ENCODE measurements around the gene SMTN. TPM values are rescaled to one million over a fixed set of nuclear protein-coding genes. Genes with fewer than 3 reads are reported as not detected.

SMTN gene
- total and polyA plus RNA-seq, 7 donors, result 23.8 to 1,789 (median 987) TPM

DNA sequence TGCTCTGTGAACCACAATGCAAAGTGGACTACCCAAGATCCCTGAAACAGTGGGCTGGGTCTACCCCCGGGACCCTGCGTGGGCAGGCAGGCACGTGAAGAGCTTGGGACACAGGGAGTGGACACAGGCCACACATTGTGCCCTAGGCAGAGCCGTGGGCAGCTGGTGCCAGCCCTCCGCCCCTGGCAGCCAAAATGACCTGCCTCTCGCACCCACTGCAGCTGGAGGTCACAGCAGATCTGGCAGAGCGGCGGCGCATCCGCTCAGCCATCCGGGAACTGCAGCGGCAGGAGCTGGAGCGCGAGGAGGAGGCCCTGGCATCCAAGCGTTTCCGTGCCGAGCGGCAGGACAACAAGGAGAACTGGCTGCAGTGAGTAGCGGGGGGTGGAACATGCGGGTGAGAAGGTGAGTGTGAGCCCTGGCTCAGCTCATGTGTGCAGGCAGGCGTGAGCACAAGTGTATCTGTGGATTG lies 6.7 kb downstream of the SMTN start:
- 92 to 95% methylated on average over 21 of the region's 21 CpGs for WGBS, 2 donors
- intact Hi-C loops (cut with DNase I), result no loop called here
- Histone ChIP-seq H3K4me1 (peaks cover 0 to 76% (median 66%) of the 10 kb centered on the region in 4 donors), H3K27me3 (no peaks in the 10 kb centered on the region), H3K9me3 (no peaks in the 10 kb centered on the region), H3K27ac (peak overlapping the region; percentile 96 to 100 (median 99)), H3K4me3 (peak overlapping the region in 3 of 4 donors; percentile 65 to 75 (median 75)), H3K36me3 (peaks cover 24 to 48% (median 33%) of the 10 kb centered on the region in 4 donors)
- no peak for DNase-seq
- TF ChIP-seq POLR2AphosphoS5 (IDR thresholded peaks at IDR 0.05), result peak in 3 of 4 donors; percentile 1 to 20 (median 2)
- no peak for TF ChIP-seq POLR2A (IDR thresholded peaks at IDR 0.05)
- TF ChIP-seq, protein P1, sequence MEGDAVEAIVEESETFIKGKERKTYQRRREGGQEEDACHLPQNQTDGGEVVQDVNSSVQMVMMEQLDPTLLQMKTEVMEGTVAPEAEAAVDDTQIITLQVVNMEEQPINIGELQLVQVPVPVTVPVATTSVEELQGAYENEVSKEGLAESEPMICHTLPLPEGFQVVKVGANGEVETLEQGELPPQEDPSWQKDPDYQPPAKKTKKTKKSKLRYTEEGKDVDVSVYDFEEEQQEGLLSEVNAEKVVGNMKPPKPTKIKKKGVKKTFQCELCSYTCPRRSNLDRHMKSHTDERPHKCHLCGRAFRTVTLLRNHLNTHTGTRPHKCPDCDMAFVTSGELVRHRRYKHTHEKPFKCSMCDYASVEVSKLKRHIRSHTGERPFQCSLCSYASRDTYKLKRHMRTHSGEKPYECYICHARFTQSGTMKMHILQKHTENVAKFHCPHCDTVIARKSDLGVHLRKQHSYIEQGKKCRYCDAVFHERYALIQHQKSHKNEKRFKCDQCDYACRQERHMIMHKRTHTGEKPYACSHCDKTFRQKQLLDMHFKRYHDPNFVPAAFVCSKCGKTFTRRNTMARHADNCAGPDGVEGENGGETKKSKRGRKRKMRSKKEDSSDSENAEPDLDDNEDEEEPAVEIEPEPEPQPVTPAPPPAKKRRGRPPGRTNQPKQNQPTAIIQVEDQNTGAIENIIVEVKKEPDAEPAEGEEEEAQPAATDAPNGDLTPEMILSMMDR (IDR thresholded peaks at IDR 0.05), result no peak
- TF ChIP-seq EP300 (IDR thresholded peaks at IDR 0.05), result no peak

DNA sequence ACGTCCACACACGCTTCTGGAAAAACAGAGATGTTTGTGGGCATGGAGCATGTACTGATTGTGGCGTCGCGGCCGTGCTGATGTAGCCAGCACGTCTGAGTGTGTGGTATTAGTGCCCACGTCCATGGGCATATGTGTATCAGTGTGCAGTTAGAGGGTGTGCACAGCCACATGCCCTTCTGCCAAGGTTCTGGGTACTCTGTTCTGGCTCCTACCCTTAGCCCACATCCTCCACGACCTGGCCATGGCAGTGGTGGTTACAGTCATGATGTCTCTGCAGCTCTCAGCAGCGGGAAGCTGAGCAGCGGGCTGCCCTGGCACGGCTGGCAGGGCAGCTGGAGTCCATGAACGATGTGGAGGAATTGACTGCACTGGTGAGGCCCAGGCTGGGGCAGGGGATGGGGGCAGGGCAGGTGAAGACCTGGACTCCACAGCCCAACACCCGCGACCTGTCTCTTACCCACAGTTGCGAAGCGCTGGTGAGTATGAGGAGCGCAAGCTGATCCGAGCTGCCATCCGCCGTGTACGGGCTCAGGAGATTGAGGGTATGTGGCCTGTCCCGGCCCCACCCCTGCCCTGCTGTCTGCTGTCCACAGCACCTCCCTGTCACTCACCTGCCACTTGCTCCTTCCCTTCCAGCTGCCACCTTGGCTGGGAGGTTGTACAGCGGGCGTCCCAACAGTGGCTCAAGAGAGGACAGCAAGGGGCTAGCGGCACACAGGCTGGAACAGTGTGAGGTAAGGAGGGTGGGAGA lies 7.3 kb downstream of the SMTN start:
- intact Hi-C loops (cut with DNase I), result no loop called here
- H3K4me3 ChIP-seq, result peak overlapping the region; percentile 35 to 75 (median 70)
- peaks cover 0 to 71% (median 63%) of the 10 kb centered on the region in 4 donors for H3K4me1 ChIP-seq
- H3K9me3 ChIP-seq, result no peaks in the 10 kb centered on the region
- DNase-seq, result no peak
- H3K36me3 ChIP-seq, result peaks cover 25 to 53% (median 36%) of the 10 kb centered on the region in 4 donors
- WGBS, 2 donors, result 88 to 92% methylated on average over 26 of the region's 26 CpGs
- TF ChIP-seq EP300 (IDR thresholded peaks at IDR 0.05) (no peak), POLR2AphosphoS5 (IDR thresholded peaks at IDR 0.05) (peak in 2 of 4 donors; percentile 2)
- peak overlapping the region; percentile 96 to 100 (median 99) for H3K27ac ChIP-seq
- no peaks in the 10 kb centered on the region for H3K27me3 ChIP-seq

DNA sequence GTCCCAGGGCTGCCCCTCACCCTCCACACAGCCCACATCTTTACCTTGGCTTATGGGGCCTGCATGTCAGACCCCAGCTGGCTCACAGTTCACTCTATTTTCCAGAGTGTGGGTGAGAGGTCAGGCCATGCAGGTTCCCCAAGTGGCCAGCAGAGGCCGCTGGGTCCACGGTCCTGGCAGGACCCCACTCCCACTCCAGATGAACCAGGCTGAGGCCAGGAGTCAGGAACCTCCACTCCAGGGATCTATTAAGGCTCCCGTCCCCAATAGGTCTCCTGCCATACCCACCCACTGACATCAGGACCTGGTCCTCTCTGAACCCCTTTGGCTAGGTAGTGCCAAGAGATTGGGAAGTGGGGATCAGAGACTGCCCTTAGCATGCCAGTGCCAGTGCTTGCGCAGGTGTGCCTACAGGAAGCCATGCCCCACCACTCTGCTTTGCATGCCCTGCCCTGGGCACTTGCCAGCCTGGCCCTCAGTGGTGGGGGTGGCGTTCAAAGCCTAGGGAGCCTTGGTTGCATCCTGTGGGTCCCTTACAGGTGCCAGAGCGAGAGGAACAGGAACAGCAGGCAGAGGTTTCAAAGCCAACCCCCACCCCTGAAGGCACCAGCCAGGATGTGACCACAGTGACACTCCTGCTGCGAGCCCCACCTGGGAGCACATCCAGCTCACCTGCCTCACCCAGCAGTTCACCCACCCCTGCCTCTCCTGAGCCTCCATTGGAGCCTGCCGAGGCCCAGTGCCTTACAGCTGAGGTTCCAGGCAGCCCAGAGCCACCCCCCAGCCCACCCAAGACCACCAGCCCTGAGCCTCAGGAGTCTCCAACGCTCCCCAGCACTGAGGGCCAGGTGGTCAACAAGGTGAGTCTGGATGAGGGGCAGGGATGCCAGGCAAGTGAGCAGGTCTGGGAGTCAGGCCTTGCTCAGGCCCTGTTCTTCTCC lies 8.3 kb downstream of the SMTN start:
- Histone ChIP-seq H3K4me3 (peak overlapping the region; percentile 35 to 75 (median 70)), H3K27ac (peak overlapping the region; percentile 96 to 100 (median 99)), H3K9me3 (no peaks in the 10 kb centered on the region), H3K4me1 (peaks cover 0 to 70% (median 59%) of the 10 kb centered on the region in 4 donors), H3K27me3 (no peaks in the 10 kb centered on the region), H3K36me3 (peaks cover 29 to 63% (median 42%) of the 10 kb centered on the region in 4 donors)
- TF ChIP-seq POLR2A (IDR thresholded peaks at IDR 0.05) (no peak), EP300 (IDR thresholded peaks at IDR 0.05) (no peak), POLR2AphosphoS5 (IDR thresholded peaks at IDR 0.05) (peak; percentile 32 to 60 (median 44))
- TF ChIP-seq, protein P1 (IDR thresholded peaks at IDR 0.05), result peak; percentile 79 to 90 (median 84)
- DNase-seq, result peak; percentile 91
- 74 to 78% methylated on average over 9 of the region's 9 CpGs for WGBS, 2 donors
- intact Hi-C loops (cut with DNase I), result loop anchor here (1.0 kb wide), 1 partner anchor 16 kb away; no protein-coding TSS in a partner anchor

DNA sequence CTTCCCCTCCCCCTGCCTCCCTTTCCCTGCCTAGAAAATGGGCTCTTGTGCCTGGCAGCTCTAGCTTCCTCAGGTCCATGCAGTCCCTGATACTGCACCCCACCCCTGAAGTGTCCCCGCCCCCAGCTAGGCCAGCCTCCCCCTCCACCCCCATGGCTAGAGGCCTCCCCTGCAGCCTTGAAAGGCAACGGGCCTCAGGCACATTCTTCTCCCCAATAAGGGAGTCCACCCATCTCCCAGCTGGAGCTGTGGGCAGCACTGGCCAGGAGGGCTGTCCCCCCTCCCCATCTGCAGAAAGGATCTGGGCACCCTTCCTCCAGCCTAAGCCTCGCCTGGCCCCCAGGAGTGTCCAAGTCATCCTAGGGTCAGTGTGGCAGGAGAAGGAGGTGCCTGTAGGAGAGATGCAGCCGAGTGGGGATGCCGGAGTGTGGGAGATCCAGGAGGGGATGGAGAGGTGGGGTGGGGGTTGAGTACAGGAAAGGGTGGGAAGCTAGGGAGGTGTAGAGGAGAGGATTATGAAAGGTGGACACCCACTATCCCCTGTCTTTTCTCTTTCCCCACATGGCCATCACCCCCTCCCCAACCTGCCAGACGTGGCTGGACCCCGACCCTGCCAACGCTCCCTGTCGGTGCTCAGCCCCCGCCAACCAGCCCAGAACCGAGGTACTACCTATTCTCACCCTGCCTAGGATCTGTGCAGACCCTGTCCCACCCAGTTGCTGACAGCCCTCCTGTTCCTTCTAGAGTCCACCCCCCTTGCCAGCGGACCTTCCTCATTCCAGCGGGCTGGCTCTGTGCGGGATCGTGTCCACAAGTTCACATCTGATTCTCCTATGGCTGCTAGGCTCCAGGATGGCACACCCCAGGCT lies 9.3 kb downstream of the SMTN start:
- H3K27ac ChIP-seq, result peak overlapping the region; percentile 96 to 100 (median 99)
- peak overlapping the region; percentile 65 to 88 (median 75) for H3K4me3 ChIP-seq
- intact Hi-C loops (cut with DNase I), result loop anchor here (1.0 kb wide), 1 partner anchor 15 kb away; no protein-coding TSS in a partner anchor
- DNase-seq, result peak; percentile 97
- no peaks in the 10 kb centered on the region for H3K9me3 ChIP-seq
- TF ChIP-seq POLR2A (IDR thresholded peaks at IDR 0.05) (peak; percentile 54 to 72), EP300 (IDR thresholded peaks at IDR 0.05) (peak in 2 of 4 donors; percentile 72 to 92), POLR2AphosphoS5 (IDR thresholded peaks at IDR 0.05) (peak; percentile 89 to 92 (median 91))
- TF ChIP-seq, protein P1 (IDR thresholded peaks at IDR 0.05), result no peak
- H3K4me1 ChIP-seq, result peaks cover 0 to 74% (median 63%) of the 10 kb centered on the region in 4 donors
- H3K36me3 ChIP-seq, result peaks cover 37 to 73% (median 50%) of the 10 kb centered on the region in 4 donors
- no peaks in the 10 kb centered on the region for H3K27me3 ChIP-seq
- 85 to 87% methylated on average over 15 of the region's 15 CpGs for WGBS, 2 donors
